ENCODE measurements around the gene DNMT3L. TPM values are rescaled to one million over a fixed set of nuclear protein-coding genes. Genes with fewer than 3 reads are reported as not detected.
"Not testable (repeated sequence)": the region's sequence is repeated elsewhere in the genome, so short reads cannot be mapped to it uniquely, and the experiment has no call there.

DNMT3L gene
- total RNA-seq, 1 donor = not detected

- H3K4me3 ChIP-seq (ENCODE audit: low read depth, low read length); DNase-seq (ENCODE audit: low read depth): not testable (repeated sequence)
These were observed 41.0 kb downstream of the DNMT3L start for GRCh38 chr21:44220674-44221073.

- H3K4me3 ChIP-seq (ENCODE audit: low read depth, low read length); DNase-seq (ENCODE audit: low read depth): not testable (repeated sequence)
These were observed 43.2 kb downstream of the DNMT3L start for GRCh38 chr21:44218461-44218860.

GRCh38 chr21:44211978-44212377 lies 49.7 kb downstream of the DNMT3L start:
- H3K4me3 ChIP-seq (ENCODE audit: low read depth, low read length); DNase-seq (ENCODE audit: low read depth): not testable (repeated sequence)

GRCh38 chr21:44211574-44211973 lies 50.1 kb downstream of the DNMT3L start:
- DNase-seq (ENCODE audit: low read depth); H3K4me3 ChIP-seq (ENCODE audit: low read depth, low read length): not testable (repeated sequence)

GRCh38 chr21:44207860-44208646 lies 53.6 kb downstream of the DNMT3L start:
- DNase-seq (ENCODE audit: low read depth) = peak; percentile 37
- H3K4me3 ChIP-seq (ENCODE audit: low read depth, low read length) = not testable (repeated sequence)

- DNase-seq (ENCODE audit: low read depth); H3K4me3 ChIP-seq (ENCODE audit: low read depth, low read length): not testable (repeated sequence)
These were observed 54.7 kb downstream of the DNMT3L start for GRCh38 chr21:44206698-44207676.

- not testable (repeated sequence) for H3K4me3 ChIP-seq (ENCODE audit: low read depth, low read length); DNase-seq (ENCODE audit: low read depth)
These were observed 55.5 kb downstream of the DNMT3L start for GRCh38 chr21:44206187-44206586.

GRCh38 chr21:44202590-44203299 lies 59.0 kb downstream of the DNMT3L start:
- H3K4me3 ChIP-seq (ENCODE audit: low read depth, low read length); DNase-seq (ENCODE audit: low read depth): not testable (repeated sequence)

- not testable (repeated sequence) for H3K4me3 ChIP-seq (ENCODE audit: low read depth, low read length); DNase-seq (ENCODE audit: low read depth)
These were observed 61.7 kb downstream of the DNMT3L start for GRCh38 chr21:44199997-44200396.

GRCh38 chr21:44199448-44199847 lies 62.2 kb downstream of the DNMT3L start:
- no peak for TF ChIP-seq CTCF (IDR thresholded peaks at IDR 0.05; ENCODE audit: insufficient read depth, low read depth, low read length)
- no peak overlapping the region for H3K4me3 ChIP-seq (ENCODE audit: low read depth, low read length)
- DNase-seq (ENCODE audit: low read depth) = no peak

GRCh38 chr21:44197156-44197516 lies 64.6 kb downstream of the DNMT3L start:
- not testable (repeated sequence) for DNase-seq (ENCODE audit: low read depth)

More at GRCh38 chr21:44197156-44197516, 64.6 kb downstream of the DNMT3L start:
- H3K4me3 ChIP-seq (ENCODE audit: low read depth, low read length) = not testable (repeated sequence)

Small RNA genes lying within 50 kb of the gene (small RNA-seq; reads per million reads assigned to genes)
- gene AP001059.3 = not detected

Other genes with a start within 250 kb of the DNMT3L start
- 27.1 and 28.5 TPM in 2 replicates for gene TRAPPC10, start 249.6 kb downstream of the DNMT3L start, total RNA-seq
- gene PWP2, start 154.5 kb downstream of the DNMT3L start, total RNA-seq = 13.5 and 31.5 TPM in 2 replicates
- gene GATD3, start 128.2 kb downstream of the DNMT3L start, total RNA-seq = 34.8 and 52.7 TPM in 2 replicates
- gene ICOSLG, start 21.0 kb downstream of the DNMT3L start, total RNA-seq = 0.43 and 0.64 TPM in 2 replicates
- gene AIRE, start 24.0 kb upstream of the DNMT3L start, total RNA-seq = under 0.01 TPM in 1 of 2 replicates, not detected in the other
- 106 and 109 TPM in 2 replicates for gene PFKL, start 38.2 kb upstream of the DNMT3L start, total RNA-seq
- gene CFAP410, start 77.5 kb upstream of the DNMT3L start, total RNA-seq = 9.5 and 17.4 TPM in 2 replicates
- gene TRPM2, start 91.7 kb upstream of the DNMT3L start, total RNA-seq = under 0.01 and 0.32 TPM in 2 replicates
- gene LRRC3, start 193.6 kb upstream of the DNMT3L start, total RNA-seq = under 0.01 and 0.64 TPM in 2 replicates

All from fibroblast of villous mesenchyme (primary cell).